ENCODE measurements around the gene MRPL48.
"Not testable (repeated sequence)": the region's sequence is repeated elsewhere in the genome, so short reads cannot be mapped to it uniquely, and the experiment has no call there.

The MRPL48 gene

DNA sequence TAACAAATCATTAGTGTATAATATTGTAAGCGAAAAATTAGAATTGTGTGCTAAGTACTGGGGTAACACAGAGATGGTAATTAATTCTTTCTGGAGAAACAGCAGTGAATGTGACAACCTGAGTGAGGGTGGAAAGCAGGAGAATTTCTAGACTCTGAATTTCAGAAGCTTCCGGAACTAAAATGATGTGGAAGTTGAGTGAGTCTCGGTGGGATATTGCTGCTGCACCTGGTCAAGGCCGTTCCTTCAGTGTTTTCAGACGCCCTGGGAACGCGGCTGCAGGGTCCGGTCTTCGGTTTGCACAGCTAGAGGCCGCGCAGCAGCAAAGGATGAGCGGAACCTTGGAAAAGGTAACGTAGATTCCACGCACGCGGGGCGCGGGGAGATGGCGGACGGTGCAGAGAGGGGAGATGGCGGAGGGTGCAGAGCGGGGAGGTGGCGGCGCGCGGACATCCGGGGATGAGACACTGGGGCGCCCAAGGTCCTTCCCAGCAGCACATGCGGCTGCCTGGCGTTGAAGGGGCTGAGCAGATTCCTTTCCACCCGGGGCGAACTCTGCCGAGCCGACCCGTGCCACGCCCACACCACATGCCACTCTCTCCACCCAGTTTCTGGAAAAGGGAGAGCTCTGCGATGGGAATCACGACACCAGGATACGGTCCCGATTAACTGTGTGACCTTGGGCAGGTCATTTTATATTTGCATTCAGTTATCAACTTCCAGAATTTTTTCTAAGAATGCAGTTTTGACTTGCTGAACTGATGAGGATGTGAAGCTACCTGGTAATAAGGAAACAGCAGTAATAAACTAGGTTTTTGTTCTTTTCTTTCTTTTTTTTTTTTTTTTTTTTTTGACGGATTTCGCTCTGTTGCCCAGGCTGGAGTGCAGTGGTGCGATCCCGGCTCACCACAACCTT is at the start of gene MRPL48:
Gene MRPL48, plus strand, starts transcription at position 232 of the 916 bp plus-strand sequence. Its CDS starts 98 bp downstream, at position 330.
- peak; percentile 89 to 91 for DNase-seq

DNA sequence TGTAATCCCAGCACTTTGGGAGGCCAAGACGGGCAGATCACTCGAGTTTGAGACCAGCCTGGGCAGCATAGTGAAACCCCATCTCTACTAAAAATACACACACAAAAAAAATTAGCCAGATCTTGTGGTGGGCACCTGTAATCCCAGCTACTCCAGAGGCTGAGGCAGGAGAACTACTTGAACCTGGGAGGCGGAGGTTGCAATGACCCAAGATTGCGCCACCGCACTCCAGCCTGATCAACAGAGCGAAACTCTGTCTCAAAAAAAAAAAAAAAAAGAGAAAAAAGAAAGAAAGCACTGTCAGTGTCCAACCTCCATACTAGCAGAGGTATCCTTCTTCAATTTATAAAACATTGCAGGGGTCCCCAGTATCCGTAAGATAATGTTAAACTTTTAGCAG is 44.6 kb upstream of the MRPL48 start:
- DNase-seq = no peak

DNA sequence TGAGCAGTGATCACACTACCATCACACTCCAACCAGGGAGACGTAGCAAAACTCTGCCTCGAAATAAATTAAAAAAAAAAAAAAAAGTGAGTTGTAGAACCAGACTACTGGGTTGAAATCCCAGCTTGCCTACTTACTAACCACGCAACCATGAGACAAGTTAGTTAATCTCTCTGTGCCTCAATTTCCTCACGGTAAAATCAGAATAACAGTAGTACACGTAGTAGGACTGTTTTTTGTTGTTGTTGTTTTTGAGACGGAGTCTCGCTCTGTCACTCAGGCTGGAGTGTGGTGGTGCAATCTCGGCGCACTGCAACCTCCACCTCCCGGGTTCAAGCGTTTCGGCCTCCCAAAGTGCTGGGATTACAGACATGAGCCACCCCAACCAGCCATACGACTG is 41.0 kb upstream of the MRPL48 start:
- DNase-seq = no peak

DNA sequence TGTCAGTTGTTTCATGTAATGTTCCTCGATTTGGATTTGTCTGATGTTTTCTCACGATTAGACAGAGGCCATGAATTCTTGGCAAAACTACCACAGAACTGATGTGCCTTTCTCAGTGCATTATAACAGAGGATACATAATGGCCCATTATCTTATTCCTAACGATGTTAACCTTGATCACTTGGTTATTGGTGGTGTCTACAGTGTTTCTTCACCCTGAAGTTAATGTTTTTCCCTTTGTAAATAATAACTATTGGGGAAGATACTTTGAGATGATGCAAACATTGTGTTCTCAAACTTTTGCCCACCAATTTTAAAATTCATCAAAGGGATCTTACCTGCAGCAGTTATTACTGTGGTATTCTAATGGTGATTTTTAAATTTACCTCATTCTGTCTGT is 39.9 kb upstream of the MRPL48 start:
- no peak for DNase-seq

DNA sequence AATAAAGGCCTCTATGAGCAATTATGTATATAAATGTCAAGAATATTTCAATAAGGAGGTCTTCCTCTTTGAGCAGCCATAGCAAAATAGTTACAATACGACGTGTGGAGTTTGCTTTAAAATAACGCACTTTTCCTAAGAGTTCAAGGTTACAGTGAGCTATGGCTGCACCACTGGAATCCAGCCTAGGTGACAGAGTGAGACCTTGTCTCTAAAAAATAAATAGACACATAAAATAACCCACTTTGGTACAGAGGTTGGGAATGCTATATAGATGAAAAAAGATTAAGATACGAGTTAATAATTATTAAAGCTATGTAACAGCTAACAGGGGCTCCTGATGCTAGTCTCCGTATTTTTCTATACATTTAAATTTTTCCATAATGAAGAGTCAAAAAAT is 39.4 kb upstream of the MRPL48 start:
- DNase-seq = no peak

DNA sequence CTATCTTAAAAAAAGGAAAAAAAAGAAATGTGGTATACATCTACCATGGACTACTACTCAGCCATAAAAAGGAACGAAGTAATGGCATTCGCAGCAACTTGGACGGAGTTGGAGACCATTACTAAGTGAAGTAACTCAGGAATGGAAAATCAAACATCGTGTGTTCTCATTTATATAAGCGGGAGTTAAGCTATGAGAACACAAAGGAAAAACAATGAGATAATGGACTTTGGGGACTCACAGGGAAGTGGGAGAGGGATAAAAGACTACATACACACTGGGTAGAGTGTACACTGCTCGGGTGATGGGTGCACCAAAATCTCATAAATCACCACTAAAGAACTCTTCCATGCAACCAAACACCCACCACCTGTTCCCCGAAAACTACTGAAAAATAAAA is 38.6 kb upstream of the MRPL48 start:
- DNase-seq = no peak

DNA sequence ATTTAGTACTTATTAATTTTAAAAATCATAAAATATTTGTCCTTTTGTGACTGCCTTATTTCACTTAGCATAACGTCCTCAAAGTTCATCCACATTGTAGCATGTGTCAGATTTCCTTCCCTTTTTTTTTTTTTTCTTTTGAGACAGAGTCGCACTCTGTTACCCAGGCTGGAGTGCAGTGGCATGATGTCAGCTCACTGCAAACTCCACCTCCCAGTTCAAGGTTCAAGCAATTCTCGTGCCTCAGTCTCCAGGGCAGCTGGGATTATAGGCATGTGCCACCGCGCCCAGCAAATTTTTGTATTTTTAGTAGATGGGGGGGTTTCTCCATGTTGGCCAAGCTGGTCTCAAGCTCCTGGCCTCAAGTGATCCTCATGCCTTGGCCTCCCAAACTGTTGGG is 37.4 kb upstream of the MRPL48 start:
- DNase-seq = no peak

DNA sequence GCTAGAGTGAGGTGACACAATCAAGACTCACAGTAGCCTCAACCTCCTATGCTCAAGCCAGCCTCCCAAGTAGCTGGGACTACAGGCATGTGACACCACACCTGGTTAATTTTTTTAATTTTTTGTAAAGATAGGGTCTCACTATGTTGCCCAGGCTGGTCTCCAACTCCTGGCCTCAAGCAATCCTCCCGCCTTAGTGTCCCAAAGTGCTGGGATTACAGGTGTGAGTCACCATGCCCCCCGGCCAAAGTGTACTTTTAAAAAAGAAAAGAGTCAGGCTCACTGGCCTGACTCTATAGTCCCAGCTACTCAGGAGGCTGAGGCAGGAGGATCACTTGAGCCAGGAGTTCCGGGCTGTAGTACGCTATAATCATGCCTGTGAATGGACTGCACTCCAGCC is 36.8 kb upstream of the MRPL48 start:
- DNase-seq = not testable (repeated sequence)

DNA sequence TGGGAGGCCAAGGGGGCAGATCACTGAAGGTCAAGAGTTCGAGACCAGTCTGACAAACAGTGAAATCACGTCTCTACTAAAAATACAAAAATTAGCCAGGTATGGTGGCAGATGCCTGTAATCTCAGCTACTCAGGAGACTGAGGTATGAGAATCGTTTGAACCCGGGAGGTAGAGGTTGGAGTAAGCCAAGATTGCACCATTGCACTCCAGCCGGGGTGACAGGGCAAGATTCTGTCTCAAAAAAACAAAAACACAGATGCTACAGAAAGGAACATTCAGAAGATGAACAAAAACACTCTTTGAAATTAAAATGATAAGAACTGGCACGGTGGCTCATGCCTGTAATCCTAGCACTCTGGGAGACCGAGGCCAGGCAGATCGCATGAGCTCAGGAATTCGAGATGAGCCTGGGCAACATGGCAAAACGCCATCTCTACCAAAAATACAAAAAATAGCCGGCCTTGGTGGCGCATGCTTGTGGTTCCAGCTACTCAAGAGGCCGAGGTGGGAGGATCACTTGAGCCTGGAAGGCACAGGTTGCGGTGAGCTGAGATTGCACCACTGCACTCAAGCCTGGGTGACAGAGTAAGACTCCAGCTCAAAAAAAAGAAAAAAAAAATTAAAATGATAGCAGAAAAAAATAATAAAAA is 35.3 kb upstream of the MRPL48 start:
- DNase-seq = no peak

DNA sequence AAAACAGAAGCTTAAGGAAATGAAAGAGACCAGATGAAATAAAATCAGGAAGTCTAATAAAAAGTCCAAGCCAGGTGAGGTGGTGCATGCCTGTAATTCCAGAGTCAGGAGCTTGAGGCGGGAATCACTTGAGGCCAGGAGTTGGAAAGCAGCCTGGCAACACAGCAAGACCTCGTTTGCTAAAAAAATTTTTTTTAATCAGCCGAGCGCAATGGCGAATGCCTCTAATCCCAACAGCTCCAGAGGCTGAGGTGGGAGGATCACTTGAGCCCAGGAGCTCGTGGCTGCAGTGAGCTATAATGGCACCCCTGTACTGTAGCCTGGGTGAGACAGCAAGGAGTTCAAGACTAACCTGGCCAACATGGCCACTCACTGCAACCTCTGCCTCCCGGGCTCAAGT is 34.8 kb upstream of the MRPL48 start:
- DNase-seq = no peak

DNA sequence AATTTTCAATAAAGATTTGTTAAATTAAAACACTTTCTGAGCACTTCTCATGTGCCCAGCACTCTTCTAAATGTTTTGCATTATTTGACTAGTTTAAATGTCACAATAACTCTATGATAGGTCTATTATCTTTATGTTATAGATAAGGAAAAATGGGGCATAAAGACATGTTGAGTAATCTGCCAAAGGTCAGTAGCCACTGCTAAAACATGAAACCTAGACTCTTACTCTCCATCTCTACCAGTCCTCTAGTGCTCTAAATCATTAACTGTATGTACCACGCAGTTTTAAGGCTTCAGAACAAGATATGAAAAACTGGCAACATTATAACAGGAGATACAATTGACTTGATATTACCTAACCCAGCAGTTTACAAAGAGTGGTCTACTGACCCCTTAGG is 33.7 kb upstream of the MRPL48 start:
- DNase-seq = no peak

DNA sequence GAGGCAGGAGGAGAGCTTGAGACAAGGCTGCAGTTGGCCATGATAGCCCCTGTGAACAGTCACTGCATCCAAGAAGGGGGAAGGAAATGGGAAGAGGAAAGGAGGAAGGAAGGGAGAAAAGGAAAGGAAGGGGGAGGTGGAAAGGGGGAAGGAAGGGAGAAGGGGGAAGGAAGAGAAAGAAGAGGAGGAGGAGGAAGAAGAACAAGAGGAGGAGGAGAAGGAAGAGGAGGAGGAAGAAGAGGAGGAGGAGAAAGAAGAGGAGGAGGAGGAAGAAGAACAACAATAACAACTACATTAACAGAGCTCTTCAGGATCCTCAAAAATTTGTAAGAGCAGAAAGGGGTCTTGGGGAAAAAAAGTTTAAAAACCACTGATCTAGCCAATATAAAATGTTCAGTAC is 32.0 kb upstream of the MRPL48 start:
- no peak for DNase-seq

DNA sequence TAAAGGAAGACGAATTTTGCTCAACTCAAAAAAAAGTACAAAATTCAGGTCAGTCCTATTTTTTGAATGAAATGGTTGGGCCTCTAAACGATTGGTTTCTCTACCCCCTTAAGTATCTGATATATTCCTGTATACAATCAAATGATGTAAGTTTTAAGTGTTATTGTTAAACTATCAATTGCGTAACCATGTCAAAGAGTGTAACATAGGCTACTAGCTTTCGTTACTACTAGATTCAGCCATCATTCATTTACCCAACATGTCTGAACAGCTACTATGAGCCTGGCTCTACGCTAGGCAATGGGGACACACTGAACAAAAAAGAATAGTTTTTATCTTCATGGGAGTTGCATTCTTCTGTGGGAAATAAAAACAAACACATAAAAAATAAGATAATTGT is 30.1 kb upstream of the MRPL48 start:
- no peak for DNase-seq

DNA sequence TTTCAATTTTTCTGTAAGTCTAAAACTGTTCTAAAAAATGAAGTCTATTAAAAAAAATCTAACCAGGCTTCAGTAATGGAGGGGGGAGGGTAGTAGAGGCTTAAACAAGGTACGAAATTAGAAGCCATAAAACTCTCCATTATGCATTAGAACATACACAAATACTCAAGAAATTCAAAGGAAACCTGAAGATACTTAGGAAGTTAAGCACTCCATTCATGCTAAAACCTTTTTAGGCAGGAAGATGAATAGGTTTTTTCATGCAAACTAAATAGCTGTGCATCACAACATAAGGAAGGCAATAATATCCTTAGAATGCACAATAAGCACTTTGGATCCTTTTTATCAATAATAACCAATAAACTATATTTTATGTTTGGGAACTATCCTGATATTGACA is 29.2 kb upstream of the MRPL48 start:
- no peak for DNase-seq

DNA sequence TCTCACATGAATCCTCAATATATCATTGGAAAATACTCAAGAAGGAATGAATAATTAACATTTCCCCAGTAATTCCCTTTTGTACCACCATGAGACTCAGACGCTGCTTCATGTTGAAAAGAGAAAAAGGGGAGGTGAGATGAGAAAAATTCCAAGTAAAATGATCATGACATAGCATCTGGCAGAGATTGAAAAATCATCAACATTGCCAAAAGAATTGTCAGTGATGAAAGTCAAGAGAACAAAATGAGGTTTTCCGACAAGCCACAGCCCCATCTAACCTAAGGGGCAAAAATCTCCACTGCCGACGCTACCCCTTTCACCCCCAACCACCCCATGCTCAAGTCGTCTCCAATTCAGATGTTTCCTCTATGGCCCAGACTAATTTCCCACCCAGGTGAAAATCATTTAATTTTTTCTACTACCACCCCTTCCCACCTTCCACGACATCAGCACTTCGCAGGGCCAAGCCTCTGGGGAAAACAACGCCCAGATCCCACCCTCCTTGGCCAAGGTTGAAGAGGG is 28.0 kb upstream of the MRPL48 start:
- DNase-seq = no peak

DNA sequence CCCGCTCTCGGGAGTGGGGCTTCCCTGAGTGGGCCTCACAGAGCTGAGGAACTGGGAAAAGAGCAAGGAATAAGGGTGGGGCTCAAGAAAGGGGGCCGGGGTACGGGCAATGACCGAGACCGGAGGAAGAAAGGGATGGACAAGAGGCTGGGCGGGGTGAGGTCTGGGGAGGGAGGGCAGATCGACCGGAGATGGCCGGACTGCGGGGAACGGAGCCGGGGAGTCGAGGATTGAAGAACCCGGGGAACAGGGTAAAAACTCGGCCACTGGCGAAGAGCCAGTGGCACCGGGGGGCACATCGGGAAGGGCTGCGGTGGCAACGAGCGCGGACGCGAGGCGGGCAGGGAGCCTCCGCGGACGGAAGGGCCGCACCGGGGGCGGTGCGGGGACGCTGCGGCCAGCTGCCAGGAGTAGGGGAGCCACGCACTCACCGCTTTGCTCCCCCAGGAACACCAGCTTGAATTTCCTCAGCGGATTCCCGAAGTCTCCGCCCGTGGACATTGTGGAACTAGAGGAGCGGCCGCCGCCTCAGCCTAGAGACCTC is 27.5 kb upstream of the MRPL48 start:
- DNase-seq = no peak

DNA sequence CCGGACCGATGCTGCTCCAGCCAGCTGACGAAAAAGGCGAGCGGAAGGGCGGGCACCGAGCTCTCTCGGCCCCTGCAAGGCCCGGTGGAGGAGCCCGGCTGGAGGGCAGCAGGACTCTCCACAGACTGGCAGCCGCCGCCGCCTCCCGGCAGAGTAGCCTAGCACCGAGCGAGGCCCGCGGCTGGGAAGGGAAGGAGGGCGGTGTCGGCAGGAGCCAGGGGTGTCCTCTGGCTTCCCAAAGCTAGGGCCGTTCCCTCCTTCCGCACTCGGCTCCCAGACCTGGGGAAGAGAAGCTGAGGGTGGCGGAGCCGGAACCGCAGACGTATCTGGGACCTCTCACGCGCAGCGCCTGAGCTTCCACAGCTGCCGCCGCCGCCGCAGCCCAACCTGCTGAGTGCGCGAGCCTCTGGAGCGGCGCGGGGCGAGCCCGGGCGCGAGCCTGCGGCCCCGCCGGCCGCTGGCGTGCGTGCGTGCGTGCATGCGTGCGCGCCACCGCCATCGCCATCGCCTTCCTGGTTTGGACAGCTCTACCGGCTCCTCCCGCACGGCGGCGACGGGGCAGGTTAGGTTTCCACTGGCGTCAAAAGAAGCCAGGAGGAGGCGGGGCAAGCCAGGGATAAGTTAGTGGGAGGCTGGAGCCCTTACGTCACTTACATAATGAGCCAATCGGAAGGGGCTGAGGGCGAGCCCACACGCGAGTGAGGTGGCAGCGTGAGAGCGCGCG is 26.8 kb upstream of the MRPL48 start, which contains the start of gene RAB6A:
Gene RAB6A, minus strand, starts transcription at position 396 of the 724 bp plus-strand sequence. CDS start 439 bp downstream, outside the sequence.
- DNase-seq = peak; percentile 98 to 100

DNA sequence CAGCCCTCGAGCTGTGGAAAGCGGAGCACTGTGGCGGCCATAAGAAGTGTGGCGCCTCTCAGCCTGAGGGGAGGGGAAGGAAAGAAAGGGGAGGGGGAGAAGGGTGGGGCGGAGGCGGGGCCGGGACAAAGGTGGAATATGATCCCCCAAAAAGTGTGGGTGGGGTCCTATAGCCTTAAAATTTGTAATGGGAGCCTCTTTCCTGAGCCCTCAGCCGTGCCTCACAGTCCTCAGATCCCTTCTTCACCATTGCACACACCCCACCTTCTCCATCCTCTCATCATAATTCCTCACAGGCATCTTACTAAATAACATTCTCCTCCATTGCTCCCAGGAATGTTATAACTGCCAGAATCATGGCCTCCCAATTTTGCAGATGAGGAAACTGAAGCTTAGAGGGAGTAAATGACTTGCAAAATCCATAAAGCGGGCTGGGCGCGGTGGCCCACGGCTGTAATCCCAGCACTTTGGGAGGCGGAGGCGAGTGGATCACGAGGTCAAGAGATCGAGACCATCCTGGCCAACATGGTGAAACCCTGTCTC is 26.2 kb upstream of the MRPL48 start:
- no peak for DNase-seq

DNA sequence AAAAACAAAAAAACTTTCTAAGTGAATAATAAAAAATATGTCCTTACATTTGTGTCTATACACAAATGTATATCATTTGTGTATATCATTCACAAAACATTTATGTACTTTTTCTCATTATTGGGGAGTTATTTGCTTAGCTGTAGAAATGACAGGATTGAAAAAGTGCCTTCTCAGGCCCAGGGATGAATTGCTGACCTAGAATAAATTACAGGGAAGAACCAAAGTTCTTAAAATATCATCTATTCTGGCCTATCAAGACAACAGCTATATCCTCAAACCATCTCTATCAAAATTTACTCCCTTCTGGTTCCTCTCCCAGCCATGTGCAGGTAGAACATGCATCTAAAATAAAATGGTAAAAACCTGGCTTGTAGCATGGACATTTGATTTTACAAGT is 24.9 kb upstream of the MRPL48 start:
- DNase-seq = no peak

DNA sequence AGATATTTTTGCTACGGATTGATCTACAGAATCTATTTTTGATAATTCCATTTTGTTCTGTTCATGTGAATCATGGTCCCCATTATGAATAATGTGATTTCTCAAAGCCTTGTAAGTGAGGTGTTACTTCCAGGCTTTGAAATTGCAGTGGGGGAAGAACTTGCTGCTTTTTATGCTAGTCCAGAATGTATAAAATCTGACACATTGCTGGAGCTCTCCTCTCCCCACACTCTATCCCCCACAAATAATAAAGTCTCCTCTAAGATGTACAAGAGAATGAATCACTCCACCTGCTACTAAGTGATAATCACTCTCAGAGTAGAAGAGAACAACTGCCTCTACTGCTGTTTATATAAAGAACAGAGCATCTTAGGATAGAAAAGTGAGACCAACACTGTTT is 20.9 kb upstream of the MRPL48 start:
- DNase-seq = no peak

DNA sequence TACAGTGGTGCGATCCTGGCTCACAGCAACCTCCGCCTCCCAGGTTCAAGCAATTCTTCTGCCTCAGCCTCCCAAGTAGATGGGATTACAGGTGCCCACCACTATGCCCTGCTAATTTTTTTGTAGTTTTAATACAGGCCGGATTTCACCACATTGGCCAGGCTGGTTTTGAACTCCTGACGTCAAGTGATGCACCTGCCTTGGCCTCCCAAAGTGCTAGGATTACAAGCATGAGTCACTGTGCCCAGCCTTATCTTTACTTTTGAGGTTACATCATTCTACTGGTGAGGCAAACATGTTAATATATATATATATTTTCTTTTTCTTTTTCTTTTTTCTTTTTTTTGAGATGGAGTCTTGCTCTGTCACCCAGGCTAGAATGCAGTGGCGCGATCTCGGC is 16.9 kb upstream of the MRPL48 start:
- not testable (repeated sequence) for DNase-seq

DNA sequence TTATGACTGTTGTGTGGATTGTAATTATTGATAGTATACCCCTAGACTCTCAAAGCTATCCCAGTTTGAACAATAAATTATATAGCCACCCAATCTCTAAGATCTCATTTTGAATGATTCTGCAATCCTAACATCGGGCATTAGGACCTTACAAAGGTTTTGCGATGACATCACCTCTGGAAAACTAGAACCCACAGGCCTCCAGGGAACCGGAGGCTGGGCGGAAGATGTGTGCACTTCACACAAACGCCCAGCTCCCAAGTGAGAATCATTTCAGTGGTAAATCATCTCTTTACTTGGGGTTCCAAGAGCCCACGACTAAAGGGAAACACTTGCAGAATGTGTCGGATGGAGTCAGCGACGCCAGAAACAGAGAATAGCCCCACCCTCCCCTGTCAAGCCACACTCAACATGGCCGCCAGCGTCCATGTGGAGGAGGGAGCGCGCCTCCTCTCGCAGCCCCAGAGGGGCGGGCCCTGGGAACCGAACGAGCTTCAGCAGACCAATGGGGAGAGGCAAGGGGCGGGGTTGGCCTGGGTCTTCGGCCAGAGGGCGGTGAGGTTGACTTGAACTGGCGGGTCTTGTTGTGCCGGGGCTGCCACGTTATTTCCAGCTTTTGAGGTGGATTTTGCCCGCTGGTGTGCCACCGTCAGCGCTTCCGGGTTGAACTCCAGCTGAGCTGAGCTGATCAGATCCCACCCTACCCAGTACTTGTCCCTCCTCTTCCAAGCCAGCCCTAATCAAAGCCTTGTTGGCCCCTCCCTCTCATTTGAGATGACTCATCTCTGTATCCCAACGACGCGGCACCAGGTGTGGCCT is 8.4 kb upstream of the MRPL48 start:
- peak; percentile 98 for DNase-seq

Measured in NCI-H1930 (cell line).